Neutrophil (primary cell): ENCODE results near the gene ZNF683.
"Not testable (repeated sequence)": the region's sequence is repeated elsewhere in the genome, so short reads cannot be mapped to it uniquely, and the experiment has no call there.

ENCODE experiments used
- H3K27ac ChIP-seq: fragments of 200-600 bp; sonication (generic); 2 replicates; pipeline ENCODE4 v1.5.1; 2016; ENCODE audit warnings: mild to moderate bottlenecking, moderate library complexity
- H3K27me3 ChIP-seq: fragments of 200-600 bp; sonication (generic); 2 replicates; pipeline ENCODE4 v1.6.0; 2016; ENCODE audit warnings: mild to moderate bottlenecking
- H3K36me3 ChIP-seq: fragments of 200-600 bp; sonication (generic); 2 replicates; pipeline ENCODE4 v1.5.1; 2017
- H3K4me1 ChIP-seq, 2 experiments: fragments of 200-600 bp in 1 of 2; sonication (generic) in 1 of 2; 1 replicate in 1 of 2; 2 replicates in 1 of 2; pipeline versions ENCODE4 v1.5.1 to v1.6.1; 2013 to 2016; ENCODE audit warnings: low read depth in 1 of 2, low read length in 1 of 2, mild to moderate bottlenecking in 1 of 2, moderate library complexity in 1 of 2; ENCODE audit not compliant: control insufficient read depth in 1 of 2, insufficient read depth in 1 of 2
- H3K4me3 ChIP-seq, 2 experiments: fragments of 200-600 bp in 1 of 2; sonication (generic) in 1 of 2; 1 replicate in 1 of 2; 2 replicates in 1 of 2; pipeline ENCODE4 v1.5.1; 2013 to 2016; ENCODE audit warnings: low read depth in 1 of 2, low read length in 1 of 2, mild to moderate bottlenecking in 1 of 2, moderate library complexity in 1 of 2
- H3K9me3 ChIP-seq: fragments of 200-600 bp; sonication (generic); 2 replicates; pipeline ENCODE4 v1.5.1; 2016
- TF ChIP-seq, protein P1 (sequence below): fragments of 200-600 bp; sonication (generic); IDR thresholded peaks from 2 replicates; pipeline ENCODE4 v1.5.1; 2016; ENCODE audit warnings: antibody characterized with exemption

ZNF683 gene

DNA sequence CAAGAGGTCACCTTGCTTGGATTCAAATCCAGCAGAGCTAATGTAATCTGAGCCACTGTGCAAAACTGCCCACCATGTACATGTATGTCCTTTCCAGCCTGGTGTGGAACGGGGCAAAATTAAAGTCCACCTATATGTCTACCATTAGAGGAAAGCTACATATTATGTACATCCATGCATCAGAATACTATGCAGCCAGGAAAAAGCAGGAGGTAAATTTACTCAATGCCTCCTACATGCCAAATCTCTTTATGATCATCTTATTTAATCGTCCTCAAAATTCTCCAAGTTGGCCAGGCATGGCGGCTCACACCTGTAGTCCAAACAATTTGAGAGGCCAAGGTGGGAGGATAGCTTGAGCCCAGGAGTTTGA lies 6.3 kb upstream of the ZNF683 start:
- Histone ChIP-seq H3K9me3 (no peaks in the 10 kb centered on the region), H3K27me3 (peaks cover 8% of the 10 kb centered on the region), H3K4me3 (no peak overlapping the region), H3K36me3 (no peaks in the 10 kb centered on the region), H3K4me1 (peaks cover 0 to 5% of the 10 kb centered on the region in 2 experiments), H3K27ac (no peak overlapping the region)
- TF ChIP-seq, protein P1, sequence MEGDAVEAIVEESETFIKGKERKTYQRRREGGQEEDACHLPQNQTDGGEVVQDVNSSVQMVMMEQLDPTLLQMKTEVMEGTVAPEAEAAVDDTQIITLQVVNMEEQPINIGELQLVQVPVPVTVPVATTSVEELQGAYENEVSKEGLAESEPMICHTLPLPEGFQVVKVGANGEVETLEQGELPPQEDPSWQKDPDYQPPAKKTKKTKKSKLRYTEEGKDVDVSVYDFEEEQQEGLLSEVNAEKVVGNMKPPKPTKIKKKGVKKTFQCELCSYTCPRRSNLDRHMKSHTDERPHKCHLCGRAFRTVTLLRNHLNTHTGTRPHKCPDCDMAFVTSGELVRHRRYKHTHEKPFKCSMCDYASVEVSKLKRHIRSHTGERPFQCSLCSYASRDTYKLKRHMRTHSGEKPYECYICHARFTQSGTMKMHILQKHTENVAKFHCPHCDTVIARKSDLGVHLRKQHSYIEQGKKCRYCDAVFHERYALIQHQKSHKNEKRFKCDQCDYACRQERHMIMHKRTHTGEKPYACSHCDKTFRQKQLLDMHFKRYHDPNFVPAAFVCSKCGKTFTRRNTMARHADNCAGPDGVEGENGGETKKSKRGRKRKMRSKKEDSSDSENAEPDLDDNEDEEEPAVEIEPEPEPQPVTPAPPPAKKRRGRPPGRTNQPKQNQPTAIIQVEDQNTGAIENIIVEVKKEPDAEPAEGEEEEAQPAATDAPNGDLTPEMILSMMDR: no peak

DNA sequence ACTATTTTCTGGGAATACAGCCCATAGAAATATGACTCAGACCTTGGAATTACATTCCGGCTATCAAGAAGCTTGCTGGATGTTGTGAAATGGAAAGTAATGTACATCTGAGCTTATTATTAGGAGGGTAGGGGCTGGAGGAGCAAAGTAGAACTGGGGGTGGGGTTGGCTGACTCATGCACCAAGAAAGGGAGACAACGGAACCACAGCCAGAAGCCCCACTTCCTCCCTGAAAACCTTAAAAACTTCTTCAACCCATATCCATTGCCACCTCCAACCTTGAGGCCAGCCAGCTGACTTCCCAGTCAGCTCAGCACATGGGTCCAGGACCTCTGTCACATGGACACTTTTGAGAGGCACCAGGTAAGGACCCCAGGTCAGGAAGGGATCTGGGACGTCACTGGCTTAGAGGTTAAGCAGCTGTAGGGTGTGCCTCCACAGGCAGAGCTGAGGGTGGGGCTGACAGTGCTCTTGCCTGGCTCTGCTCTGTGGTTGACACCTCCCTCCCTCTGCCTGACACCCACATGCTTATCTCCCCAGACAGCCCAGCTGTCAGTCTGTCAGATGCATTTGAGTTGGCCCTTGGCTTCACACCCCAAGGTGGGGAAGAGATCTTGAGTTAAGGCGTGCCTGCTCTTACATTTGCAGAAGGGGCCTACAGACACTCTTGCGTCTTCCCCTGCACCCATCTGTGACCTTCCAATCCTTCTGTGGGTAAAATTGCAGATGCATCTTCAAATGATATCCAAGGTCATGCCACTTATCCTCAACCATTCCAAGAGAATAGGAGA lies 5.7 kb upstream of the ZNF683 start:
- H3K36me3 ChIP-seq: no peaks in the 10 kb centered on the region
- H3K4me1 ChIP-seq: peaks cover 0 to 5% of the 10 kb centered on the region in 2 experiments
- TF ChIP-seq, protein P1: no peak
- no peak overlapping the region for H3K4me3 ChIP-seq
- H3K27me3 ChIP-seq: peaks cover 13% of the 10 kb centered on the region
- no peak overlapping the region for H3K27ac ChIP-seq
- no peaks in the 10 kb centered on the region for H3K9me3 ChIP-seq

DNA sequence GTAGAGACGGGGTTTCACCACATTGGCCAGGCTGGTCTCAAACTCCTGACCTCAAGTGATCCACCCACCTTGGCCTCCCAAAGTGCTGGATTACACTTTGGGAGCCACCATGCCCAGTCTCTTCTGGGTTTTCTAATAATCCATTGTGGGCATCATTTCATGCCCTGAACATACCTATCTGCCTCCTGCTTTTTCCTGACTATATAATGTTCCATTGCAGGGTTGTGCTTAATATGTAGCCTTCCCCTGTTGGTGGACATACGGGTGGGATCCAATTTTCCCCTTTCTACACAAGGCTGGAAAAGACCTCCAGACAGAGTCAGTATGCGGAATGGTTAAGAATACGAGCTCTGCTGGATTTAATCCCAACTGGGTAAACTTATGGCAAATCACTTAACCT lies 3.5 kb upstream of the ZNF683 start:
- TF ChIP-seq, protein P1: no peak
- no peaks in the 10 kb centered on the region for H3K36me3 ChIP-seq
- no peak overlapping the region for H3K4me3 ChIP-seq
- peaks cover 19% of the 10 kb centered on the region for H3K27me3 ChIP-seq
- H3K9me3 ChIP-seq: no peaks in the 10 kb centered on the region
- no peak overlapping the region for H3K27ac ChIP-seq
- H3K4me1 ChIP-seq: peaks cover 0 to 10% of the 10 kb centered on the region in 2 experiments

DNA sequence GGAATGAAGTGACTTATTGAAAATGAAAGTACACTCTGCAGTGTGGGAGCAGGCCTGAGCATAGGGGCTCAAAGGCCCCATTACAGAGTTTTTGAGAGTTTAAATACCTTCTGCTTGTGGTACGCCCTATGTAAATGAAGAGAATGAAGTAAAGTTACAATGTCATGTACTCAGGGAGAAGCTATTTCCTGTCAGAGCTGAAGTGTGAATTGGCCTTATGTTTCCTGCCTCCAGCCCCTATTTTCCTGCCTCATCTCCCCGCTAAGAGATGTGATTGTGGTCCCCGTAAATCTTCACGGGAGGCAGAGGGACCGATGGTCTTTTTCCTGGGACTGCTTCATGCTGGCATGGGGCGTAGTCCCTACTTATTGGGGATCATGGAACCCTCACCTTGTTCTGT lies 2.5 kb upstream of the ZNF683 start:
- no peaks in the 10 kb centered on the region for H3K9me3 ChIP-seq
- peaks cover 4 to 19% of the 10 kb centered on the region in 2 experiments for H3K4me1 ChIP-seq
- H3K27ac ChIP-seq: no peak overlapping the region
- H3K4me3 ChIP-seq: no peak overlapping the region
- peaks cover 19% of the 10 kb centered on the region for H3K27me3 ChIP-seq
- no peaks in the 10 kb centered on the region for H3K36me3 ChIP-seq
- TF ChIP-seq, protein P1: no peak

DNA sequence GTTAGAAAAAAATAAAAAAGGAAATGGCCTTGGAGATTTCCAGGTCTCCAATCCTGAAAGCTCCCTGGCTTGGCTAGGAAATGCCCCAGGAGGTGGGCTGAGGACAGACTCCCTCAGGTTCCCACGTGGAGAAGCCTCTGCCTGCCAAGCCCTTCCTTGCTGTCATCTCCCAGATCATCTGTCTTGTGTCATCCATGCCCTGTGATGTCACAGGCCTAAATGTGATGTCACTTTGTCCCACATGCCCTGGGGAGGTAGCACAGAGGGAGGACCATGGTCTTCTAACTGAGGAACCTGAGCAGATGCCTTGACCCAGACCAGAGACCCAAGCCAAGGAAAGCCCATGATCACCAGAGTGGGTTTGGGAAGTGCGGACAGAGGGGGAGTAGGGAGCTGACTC lies 1.8 kb upstream of the ZNF683 start:
- H3K27ac ChIP-seq, H3K9me3 ChIP-seq, H3K4me3 ChIP-seq, H3K36me3 ChIP-seq: not testable (repeated sequence)
- peaks cover 19% of the 10 kb centered on the region for H3K27me3 ChIP-seq
- peaks cover 4 to 22% of the 10 kb centered on the region in 2 experiments for H3K4me1 ChIP-seq

DNA sequence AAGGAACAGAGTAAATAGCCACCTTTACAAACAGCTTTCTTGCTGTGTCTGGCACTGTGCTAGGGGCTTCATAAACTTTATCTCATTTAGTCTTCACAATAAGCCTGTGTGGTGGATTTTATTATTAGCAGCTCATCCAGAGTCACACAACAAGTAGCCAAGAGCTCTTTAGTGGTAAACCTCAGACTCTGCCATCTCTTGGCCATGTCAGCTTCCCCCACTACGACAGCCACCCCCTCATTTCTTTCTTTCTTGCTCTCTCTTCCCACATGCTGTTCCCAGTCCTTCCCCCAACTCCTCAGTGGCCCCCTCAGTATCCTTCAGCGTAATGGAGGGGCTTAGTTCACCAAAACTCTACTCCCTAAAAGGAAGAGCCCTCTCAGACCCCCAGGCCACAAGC lies 1.2 kb upstream of the ZNF683 start:
- Histone ChIP-seq H3K4me1 (peaks cover 4 to 22% of the 10 kb centered on the region in 2 experiments), H3K4me3 (no peak overlapping the region), H3K36me3 (no peaks in the 10 kb centered on the region), H3K27ac (no peak overlapping the region), H3K9me3 (no peaks in the 10 kb centered on the region), H3K27me3 (peaks cover 19% of the 10 kb centered on the region)
- TF ChIP-seq, protein P1: no peak
